Cardiac muscle cell (in vitro differentiated cells and primary cell): ENCODE data around the gene FMO1. TPM values are rescaled to one million over a fixed set of nuclear protein-coding genes. Genes with fewer than 3 reads are reported as not detected.

Experiments used
- DNase-seq, 2 donors: peaks; one replicate each; pipeline versions ENCODE4 v3.0.0 to v3.0.0-alpha.2; 2010 to 2017; ENCODE audit warnings: low read depth in 1 of 2, low spot score in 1 of 2
- H3K27ac ChIP-seq: fragments of 200-600 bp; sonication (generic); 2 replicates; pipeline ENCODE4 v1.5.1; 2016
- H3K27me3 ChIP-seq: fragments of 200-600 bp; sonication (generic); 2 replicates; pipeline ENCODE4 v1.6.0; 2016; ENCODE audit warnings: control low read depth
- H3K36me3 ChIP-seq: fragments of 200-600 bp; sonication (generic); 2 replicates; pipeline ENCODE4 v1.5.1; 2016; ENCODE audit warnings: control low read depth
- H3K4me1 ChIP-seq: fragments of 200-600 bp; sonication (generic); 2 replicates; pipeline ENCODE4 v1.8.1; 2017; ENCODE audit warnings: low read depth, mild to moderate bottlenecking, mixed run types
- H3K4me3 ChIP-seq: fragments of 200-600 bp; sonication (generic); 2 replicates; pipeline ENCODE4 v1.5.1; 2016; ENCODE audit warnings: mild to moderate bottlenecking
- H3K9me3 ChIP-seq: fragments of 200-600 bp; sonication (generic); 2 replicates; pipeline ENCODE4 v1.5.1; 2017; ENCODE audit warnings: low read depth, mild to moderate bottlenecking, control low read depth
- CTCF ChIP-seq: IDR thresholded peaks from 2 replicates; pipeline ENCODE4 v1.5.1; 2012; ENCODE audit warnings: low read depth, mild to moderate bottlenecking, low read length
- polyA plus RNA-seq: library from polyadenylated mRNA; unstranded; fragments of >200 nt; fragmentation: Nextera tagmentation; extraction: Ambion mirVana; gene quantifications from 2 replicates; pipeline ENCODE4 v1.2.1, GENCODE V29; 2016
- total RNA-seq: library from RNA; depleted of rRNA; stranded (reverse); fragments of >200 nt; gene quantifications from 2 replicates; pipeline ENCODE4 v1.2.3, GENCODE V29; 2016

The FMO1 gene
- total and polyA plus RNA-seq, 2 experiments from 2014 or later: 0.06 TPM; not detected in 1

DNA sequence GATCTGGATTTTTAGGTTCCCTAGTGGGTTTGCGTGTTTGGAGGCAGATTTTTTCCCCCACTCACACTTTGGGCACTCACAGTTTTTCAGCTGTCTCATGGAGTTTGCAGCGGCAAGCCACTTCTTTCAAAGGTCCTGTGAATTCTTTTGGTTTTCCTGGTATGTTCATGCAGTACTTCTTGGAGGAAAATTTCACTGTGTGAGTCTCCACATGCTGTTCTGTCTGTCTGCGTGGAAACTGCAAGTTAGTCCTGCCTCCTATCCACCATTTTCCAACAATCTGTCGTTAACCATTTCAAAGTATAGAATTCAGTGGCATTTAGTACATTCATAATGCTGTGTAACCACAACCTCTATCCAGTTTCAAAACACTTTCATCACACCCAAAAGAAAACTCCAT is 793 bp upstream of the FMO1 start:
- no peak overlapping the region for H3K4me3 ChIP-seq
- no peak for DNase-seq

GRCh38 chr1:171248841-171249240 is 547 bp downstream of the FMO1 start:
- TF ChIP-seq CTCF: no peak
- DNase-seq: no peak
- peaks cover 31% of the 10 kb centered on the region for H3K27me3 ChIP-seq

More for the DNA sequence above, 793 bp upstream of the FMO1 start:
- Histone ChIP-seq H3K27ac (no peak overlapping the region), H3K27me3 (peaks cover 31% of the 10 kb centered on the region), H3K36me3 (no peaks in the 10 kb centered on the region), H3K9me3 (no peaks in the 10 kb centered on the region), H3K4me1 (no peaks in the 10 kb centered on the region)
- no peak for TF ChIP-seq CTCF

GRCh38 chr1:171250263-171250662 is 2.0 kb downstream of the FMO1 start:
- peaks cover 31% of the 10 kb centered on the region for H3K27me3 ChIP-seq
- no peak for TF ChIP-seq CTCF
- H3K9me3 ChIP-seq: no peaks in the 10 kb centered on the region
- no peaks in the 10 kb centered on the region for H3K36me3 ChIP-seq
- no peaks in the 10 kb centered on the region for H3K4me1 ChIP-seq
- H3K27ac ChIP-seq: no peak overlapping the region
- no peak for DNase-seq
- H3K4me3 ChIP-seq: no peak overlapping the region

More at GRCh38 chr1:171248841-171249240, 547 bp downstream of the FMO1 start:
- Histone ChIP-seq H3K4me1 (no peaks in the 10 kb centered on the region), H3K36me3 (no peaks in the 10 kb centered on the region), H3K4me3 (no peak overlapping the region), H3K27ac (no peak overlapping the region), H3K9me3 (no peaks in the 10 kb centered on the region)

- H3K4me3 ChIP-seq: peak overlapping the region; percentile 43
- H3K36me3 ChIP-seq: no peaks in the 10 kb centered on the region
- no peaks in the 10 kb centered on the region for H3K9me3 ChIP-seq
- TF ChIP-seq CTCF: peak; percentile 72
- no peak overlapping the region for H3K27ac ChIP-seq
- no peaks in the 10 kb centered on the region for H3K4me1 ChIP-seq
- H3K27me3 ChIP-seq: peaks cover 31% of the 10 kb centered on the region
- DNase-seq: peak; percentile 60 to 75
Observed at GRCh38 chr1:171251042-171251951, 3.0 kb downstream of the FMO1 start.

DNA sequence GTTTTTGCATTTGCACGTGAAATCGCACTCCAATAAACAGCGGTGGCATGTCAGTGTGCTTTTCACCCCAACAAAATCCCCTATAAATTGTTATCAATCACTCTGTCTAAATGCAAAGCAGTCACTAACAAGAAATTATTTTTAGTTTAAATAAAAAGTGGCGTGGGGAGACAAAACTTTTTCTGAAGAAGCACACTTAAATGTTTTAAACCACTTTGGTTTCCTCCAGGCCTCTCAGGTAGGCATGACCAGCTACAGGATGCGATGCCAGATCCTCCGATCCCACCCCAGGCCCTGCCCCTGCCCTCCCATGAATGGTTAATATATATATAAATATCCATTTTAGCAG is 3.6 kb downstream of the FMO1 start:
- Histone ChIP-seq H3K27me3 (peaks cover 31% of the 10 kb centered on the region), H3K36me3 (no peaks in the 10 kb centered on the region), H3K27ac (no peak overlapping the region), H3K4me1 (no peaks in the 10 kb centered on the region), H3K9me3 (no peaks in the 10 kb centered on the region), H3K4me3 (peak overlapping the region; percentile 43)
- no peak for TF ChIP-seq CTCF
- DNase-seq: no peak
